LHCN-M2 (cell line): ENCODE results near the gene CDC5L. TPM values are rescaled to one million over a fixed set of nuclear protein-coding genes. Genes with fewer than 3 reads are reported as not detected.
"Not testable (repeated sequence)": the region's sequence is repeated elsewhere in the genome, so short reads cannot be mapped to it uniquely, and the experiment has no call there.

Source experiments
- DNase-seq: peaks from one replicate; pipeline ENCODE4 v3.0.0-alpha.2; 2012; ENCODE audit warnings: low read depth
- total RNA-seq: library from RNA; depleted of rRNA; stranded (reverse); fragments of >200 nt; gene quantifications from 2 replicates; pipeline ENCODE4 v1.2.3, GENCODE V29; 2014

The CDC5L gene
- total RNA-seq, 1 experiment from 2014 or later, result 35.0 TPM

GRCh38 chr6:44415449-44415848, 27.9 kb downstream of the CDC5L start:
- no peak for DNase-seq

DNA sequence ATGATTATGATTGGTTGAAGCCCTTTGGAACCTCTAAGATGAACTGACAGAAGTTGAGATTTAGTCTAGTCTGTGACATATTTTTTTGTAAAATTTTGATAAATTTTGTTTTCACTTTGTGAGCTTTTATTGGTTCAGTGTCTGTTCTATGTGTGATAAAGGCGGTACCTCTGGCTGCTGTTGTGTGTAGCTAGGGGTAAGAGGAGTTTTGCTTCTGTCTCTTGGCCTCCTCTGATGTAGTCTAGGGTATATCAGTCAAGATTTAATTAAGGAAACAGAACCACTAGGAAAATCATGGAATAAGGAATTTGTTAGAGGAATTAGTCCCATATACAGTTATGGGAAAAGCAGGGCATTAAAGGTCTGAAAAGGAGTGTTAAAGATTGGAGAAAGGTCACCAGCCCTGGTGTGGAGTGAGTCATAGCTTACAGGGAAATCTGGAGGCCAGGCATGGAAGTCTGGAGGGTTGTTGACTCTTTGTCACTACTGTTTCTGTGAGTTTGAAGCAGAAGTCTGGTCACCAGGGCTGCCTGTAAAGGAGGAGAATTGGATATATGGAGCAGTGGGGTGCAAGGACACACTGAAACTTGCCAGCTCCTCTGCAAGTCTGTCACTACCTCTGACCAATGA, 28.5 kb downstream of the CDC5L start:
- peak; percentile 59 for DNase-seq

GRCh38 chr6:44422531-44422930, 35.0 kb downstream of the CDC5L start:
- DNase-seq, result no peak

DNA sequence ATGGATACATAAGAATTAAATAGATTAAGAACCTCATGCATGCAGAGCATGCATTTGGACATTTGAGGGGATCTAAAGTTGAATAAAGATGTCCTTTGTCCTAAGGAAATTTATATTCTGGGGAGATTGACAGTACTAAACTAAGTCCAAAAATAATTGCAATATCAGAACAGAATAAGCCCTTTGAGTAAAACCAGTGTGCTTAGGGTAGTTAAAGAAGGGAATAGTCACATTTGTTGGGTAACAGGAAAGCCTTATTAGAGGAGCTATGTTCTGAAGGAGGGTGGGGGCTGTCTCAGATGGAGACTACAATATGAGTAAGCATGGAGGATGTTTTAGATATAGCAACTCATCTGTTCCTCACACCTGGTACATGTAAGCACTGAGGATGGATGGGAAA, 35.8 kb downstream of the CDC5L start:
- no peak for DNase-seq

DNA sequence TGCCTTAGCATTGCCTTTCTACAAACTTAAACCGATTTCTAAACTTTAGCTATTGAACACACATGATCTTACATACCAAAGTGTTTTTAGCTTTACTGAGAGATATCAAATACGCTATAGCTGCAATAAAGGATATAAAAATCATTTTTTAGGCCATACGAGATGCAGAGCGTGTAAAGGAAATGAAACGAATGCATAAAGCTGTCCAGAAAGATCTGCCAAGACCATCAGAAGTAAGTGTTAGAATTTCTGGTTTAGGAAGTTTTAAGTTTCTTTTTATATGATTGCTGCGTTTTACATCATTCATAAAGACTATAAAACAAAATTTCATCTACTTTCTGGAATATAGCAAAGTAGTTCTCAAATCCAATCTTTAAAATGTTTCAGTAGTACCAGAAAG, 38.4 kb downstream of the CDC5L start:
- no peak for DNase-seq

DNA sequence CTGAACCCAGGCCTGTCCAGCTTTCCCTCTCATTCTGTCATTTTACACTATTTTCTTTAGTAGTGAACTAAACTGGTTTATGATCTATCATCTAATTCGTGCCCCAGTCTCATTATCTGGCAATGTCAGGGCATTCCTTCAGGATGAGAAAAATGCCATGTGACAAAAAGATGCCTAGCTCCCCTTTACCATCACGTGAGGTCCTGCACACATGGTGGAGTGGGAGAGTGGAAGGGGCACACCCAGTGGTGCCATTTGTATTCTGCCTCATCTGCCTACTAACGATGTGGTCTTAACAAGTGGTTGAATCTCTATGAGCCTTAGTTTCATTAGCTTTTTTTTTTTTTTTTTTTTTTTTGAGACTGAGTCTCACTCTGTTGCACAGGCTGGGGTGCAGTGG, 41.2 kb downstream of the CDC5L start:
- DNase-seq, result peak; percentile 73

DNA sequence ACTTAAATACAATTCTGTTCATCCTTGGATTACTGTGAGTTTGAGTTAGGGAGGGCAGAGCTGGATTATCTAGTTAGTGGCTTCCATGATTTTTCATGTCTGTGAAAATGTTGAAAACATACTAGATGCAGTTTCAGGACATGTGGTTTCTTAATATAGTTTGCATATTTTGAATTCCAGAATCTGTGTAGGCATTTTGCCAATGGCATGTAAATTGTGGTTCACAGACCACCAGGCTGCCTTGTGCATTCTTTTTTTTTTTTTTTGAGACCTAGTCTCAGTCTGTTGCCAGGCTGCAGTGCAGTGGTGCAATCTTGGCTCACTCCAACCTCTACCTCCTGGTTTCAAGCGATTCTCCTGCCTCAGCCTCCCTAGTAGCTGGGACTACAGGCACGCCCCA, 42.8 kb downstream of the CDC5L start:
- peak; percentile 45 for DNase-seq

GRCh38 chr6:44431118-44431725, 43.7 kb downstream of the CDC5L start:
- peak; percentile 75 for DNase-seq

GRCh38 chr6:44432227-44432626, 44.7 kb downstream of the CDC5L start:
- no peak for DNase-seq

DNA sequence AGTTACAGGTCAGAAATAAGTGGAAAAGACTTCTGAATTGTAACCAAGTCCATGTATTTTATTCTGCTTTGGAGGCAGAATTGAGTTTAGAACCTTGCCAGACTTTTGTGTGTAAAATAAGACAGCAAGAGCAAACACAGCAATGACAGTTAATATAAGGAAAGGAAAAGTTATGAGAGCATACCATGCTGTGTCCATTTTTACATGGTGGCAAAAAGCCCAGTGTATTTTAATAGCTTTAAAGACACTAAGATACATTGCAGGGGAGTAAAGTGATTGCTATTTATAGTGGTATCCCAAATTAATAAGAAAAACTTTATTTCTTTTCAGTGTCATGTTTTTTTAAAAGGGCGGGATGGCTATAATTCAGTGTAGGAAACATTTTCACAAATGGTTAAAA, 45.2 kb downstream of the CDC5L start:
- DNase-seq, result no peak

DNA sequence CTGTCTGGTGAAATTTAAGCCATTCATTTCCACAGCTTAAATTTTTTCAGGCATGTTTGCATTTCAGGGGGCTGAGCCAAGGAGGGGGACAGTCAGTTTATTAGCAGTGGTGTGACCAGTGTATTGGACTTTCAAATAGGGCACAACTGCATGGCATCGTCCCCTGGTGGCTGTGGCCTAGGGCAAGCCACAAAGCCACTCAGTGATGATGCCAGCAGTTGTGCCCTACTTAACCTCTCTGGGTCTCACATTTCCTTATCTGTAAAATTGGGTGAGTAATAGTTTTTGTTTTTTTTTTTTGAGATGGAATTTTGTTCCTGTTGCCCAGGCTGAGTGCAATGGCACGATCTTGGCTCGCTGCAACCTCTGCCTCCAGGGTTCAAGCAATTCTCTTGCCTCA, 48.0 kb downstream of the CDC5L start:
- DNase-seq, result no peak

- no peak for DNase-seq
These were observed 51.3 kb downstream of the CDC5L start for GRCh38 chr6:44438827-44439226.

DNA sequence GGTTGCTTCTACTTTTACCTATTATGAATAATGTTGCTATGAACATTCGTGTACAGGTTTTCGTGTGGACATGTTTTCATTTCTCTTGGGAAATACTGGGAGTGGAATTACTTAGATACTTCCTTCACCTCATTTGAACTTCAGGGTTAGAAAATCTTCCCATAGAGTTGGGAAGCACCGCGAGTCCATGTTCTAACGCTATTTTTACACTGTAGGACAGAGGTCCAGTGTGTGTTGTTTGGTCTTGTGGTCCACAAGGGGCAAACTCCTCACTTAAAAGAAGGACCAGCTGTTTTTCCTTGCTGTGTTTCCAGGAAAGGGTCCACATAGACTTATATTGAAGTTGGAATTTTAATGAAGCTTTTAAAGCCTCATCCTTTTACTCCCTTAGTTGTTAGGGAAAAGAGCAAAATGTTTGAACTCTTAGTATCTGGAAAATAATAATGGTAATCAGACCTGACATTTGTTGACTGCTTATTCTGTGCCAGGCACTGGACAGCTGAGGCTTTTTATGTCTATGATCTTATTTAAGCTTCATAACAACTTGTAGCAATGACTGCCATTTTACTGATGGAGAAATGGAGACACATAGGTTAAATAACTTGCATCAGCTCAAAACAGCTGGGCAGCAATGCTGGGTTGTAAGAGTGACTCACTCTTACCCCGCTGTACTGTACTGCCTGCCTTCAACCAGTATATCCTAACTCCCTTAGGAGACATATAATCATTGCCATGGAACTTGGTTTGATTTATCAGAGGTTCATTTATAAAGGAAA, 52.0 kb downstream of the CDC5L start:
- DNase-seq, result peak; percentile 80

DNA sequence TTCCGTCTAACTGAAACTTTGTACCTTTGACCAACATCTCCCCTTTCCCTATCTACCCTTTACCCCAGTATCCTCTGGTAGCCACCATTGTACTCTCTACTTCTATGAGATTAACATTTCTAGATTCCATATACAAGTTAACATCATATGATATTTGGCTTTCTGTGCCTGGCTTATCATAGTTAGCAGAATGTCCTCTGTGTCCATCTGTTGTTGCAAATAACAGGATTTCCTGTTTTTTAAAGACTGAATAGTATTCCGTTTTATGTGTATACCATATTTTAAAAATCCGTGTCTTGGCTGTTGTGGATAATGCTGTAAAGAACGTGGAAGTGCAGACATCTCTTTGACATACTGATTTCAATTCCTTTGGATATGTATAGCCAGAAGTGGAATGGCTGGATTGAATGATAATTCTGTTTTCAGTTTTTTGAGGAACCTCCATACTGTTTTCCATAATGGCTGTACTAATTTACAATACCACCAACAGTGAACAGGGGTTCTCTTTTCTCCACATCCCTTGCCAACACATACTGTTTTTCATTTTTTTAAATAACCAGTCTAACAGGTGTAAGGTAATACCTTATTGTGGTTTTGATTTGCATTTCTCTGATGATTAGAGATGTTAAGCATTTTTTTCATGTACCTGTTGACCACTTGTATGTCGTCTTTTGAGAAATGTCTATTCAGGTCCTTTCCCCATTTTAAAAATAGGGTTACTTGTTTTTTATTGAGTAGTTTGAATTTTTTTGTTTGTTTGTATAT, 53.8 kb downstream of the CDC5L start:
- no peak for DNase-seq

GRCh38 chr6:44442236-44442635, 54.7 kb downstream of the CDC5L start:
- no peak for DNase-seq

DNA sequence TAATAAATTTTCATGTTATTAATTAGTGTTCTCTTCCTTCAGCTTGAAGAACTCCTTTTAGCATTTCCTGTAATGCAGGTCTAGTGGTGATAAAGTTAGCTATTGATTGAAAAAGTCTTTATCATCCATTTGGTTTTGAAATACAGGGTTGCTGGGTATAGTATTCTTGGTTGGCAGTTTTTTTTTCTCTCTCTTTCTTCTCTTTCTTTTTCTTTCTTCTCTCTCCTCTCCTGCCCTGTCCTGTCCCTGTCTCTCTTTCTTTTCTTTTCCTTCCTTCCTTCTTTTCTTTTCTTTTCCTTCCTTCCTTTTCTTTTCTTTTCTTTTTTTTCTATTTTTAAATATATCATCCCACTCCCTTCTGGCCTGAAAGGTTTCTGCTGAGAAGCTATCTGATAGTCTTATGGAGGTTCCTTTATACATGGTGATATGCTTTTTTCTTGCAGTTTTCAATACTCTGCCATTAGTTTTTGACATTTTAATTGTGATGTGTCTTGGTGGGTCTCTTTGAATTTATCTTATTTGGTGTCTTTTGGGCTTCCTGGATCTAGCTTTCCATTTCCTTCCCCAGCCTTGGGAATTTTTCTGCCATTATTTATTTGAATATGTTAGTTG, 55.4 kb downstream of the CDC5L start:
- DNase-seq, result no peak

GRCh38 chr6:44444853-44445252, 57.3 kb downstream of the CDC5L start:
- DNase-seq, result no peak

DNA sequence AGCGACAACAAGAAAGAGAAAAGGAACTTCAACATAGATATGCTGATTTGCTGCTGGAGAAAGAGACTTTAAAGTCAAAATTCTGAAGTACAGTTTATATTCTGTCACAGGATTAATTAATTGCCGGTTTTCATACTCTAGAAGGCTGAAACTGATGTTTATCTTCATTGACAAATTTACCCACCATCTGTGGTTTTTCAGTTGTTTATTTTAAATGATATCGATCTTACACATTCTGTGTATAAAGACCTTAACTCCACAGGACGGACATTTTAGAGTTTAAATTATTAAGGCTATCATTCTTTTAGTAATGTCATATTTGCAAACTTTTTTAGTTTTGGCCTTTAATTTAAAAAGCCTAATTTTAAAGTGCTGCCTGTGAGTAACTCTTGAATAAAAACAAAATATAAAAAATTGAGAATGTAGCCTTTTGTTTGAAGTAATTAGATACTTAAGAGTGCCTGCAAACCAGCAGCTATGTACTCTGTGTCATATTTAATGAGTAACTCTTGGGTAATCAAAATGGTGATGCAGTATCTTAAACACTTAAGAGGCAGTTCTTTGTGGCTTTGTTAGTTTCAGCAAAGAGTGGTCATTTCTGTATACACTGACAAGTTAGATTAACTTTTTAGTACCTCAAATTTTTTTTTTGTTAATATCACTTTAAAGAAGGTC, 59.3 kb downstream of the CDC5L start:
- peak; percentile 89 for DNase-seq

GRCh38 chr6:44449181-44449580, 61.7 kb downstream of the CDC5L start:
- not testable (repeated sequence) for DNase-seq

- peak; percentile 69 for DNase-seq
These were observed 64.5 kb downstream of the CDC5L start for GRCh38 chr6:44451803-44452695.
